ENCODE data around the gene C3orf49. TPM values are rescaled to one million over a fixed set of nuclear protein-coding genes. Genes with fewer than 3 reads are reported as not detected.

C3orf49 gene
- total and polyA plus RNA-seq, 2 of the 13 experiments (the other 11 are each of a cell fraction or from before 2014, with no cell fraction given) = not detected

DNA sequence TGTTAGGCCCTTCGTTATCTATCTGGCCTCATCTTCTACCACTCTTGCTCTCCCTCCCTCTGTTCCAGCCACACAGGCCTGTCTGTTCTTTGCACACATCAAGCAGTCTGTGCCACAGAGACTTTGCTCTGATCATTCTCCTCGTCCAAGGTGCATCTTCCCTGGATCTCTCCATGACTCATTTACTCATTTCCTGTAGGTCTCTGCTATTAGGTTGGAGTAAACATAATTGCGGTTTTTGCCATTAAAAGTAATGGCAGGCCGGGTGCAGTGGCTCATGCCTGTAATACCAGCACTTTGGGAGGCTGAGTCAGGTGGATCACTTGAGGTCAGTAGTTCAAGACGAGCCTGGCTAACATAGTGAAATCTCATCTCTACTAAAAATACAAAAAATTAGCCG is 9.5 kb upstream of the C3orf49 start (continued):
- no peak for TF ChIP-seq TCF7L2 (IDR thresholded peaks at IDR 0.05; ENCODE audit: low read depth, low read length)
- no peak for TF ChIP-seq PHF8 (CRISPR knock-in tag; IDR thresholded peaks at IDR 0.05)
- TF ChIP-seq, protein P1, sequence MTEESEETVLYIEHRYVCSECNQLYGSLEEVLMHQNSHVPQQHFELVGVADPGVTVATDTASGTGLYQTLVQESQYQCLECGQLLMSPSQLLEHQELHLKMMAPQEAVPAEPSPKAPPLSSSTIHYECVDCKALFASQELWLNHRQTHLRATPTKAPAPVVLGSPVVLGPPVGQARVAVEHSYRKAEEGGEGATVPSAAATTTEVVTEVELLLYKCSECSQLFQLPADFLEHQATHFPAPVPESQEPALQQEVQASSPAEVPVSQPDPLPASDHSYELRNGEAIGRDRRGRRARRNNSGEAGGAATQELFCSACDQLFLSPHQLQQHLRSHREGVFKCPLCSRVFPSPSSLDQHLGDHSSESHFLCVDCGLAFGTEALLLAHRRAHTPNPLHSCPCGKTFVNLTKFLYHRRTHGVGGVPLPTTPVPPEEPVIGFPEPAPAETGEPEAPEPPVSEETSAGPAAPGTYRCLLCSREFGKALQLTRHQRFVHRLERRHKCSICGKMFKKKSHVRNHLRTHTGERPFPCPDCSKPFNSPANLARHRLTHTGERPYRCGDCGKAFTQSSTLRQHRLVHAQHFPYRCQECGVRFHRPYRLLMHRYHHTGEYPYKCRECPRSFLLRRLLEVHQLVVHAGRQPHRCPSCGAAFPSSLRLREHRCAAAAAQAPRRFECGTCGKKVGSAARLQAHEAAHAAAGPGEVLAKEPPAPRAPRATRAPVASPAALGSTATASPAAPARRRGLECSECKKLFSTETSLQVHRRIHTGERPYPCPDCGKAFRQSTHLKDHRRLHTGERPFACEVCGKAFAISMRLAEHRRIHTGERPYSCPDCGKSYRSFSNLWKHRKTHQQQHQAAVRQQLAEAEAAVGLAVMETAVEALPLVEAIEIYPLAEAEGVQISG (CRISPR knock-in tag; IDR thresholded peaks at IDR 0.05) = no peak
- TF ChIP-seq, protein P2, sequence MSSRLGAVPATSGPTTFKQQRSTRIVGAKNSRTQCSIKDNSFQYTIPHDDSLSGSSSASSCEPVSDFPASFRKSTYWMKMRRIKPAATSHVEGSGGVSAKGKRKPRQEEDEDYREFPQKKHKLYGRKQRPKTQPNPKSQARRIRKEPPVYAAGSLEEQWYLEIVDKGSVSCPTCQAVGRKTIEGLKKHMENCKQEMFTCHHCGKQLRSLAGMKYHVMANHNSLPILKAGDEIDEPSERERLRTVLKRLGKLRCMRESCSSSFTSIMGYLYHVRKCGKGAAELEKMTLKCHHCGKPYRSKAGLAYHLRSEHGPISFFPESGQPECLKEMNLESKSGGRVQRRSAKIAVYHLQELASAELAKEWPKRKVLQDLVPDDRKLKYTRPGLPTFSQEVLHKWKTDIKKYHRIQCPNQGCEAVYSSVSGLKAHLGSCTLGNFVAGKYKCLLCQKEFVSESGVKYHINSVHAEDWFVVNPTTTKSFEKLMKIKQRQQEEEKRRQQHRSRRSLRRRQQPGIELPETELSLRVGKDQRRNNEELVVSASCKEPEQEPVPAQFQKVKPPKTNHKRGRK (CRISPR knock-in tag; IDR thresholded peaks at IDR 0.05) = no peak
- TF ChIP-seq ZNF331 (CRISPR knock-in tag; IDR thresholded peaks at IDR 0.05) = no peak; the same call in 1 of the 2 replicates
- TF ChIP-seq MAFF (IDR thresholded peaks at IDR 0.05; ENCODE audit: low read depth, low read length) = no peak
- no peak for TF ChIP-seq ARID2 (CRISPR knock-in tag; IDR thresholded peaks at IDR 0.05; ENCODE audit: borderline replicate concordance)
- TF ChIP-seq, protein P3, sequence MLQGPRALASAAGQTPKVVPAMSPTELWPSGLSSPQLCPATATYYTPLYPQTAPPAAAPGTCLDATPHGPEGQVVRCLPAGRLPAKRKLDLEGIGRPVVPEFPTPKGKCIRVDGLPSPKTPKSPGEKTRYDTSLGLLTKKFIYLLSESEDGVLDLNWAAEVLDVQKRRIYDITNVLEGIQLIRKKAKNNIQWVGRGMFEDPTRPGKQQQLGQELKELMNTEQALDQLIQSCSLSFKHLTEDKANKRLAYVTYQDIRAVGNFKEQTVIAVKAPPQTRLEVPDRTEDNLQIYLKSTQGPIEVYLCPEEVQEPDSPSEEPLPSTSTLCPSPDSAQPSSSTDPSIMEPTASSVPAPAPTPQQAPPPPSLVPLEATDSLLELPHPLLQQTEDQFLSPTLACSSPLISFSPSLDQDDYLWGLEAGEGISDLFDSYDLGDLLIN (CRISPR knock-in tag; IDR thresholded peaks at IDR 0.05; ENCODE audit: borderline replicate concordance) = no peak
- no peak for TF ChIP-seq WIZ (CRISPR knock-in tag; IDR thresholded peaks at IDR 0.05)
- no peak for TF ChIP-seq ZNF713 (CRISPR knock-in tag; IDR thresholded peaks at IDR 0.05)
- TF ChIP-seq, protein P4, sequence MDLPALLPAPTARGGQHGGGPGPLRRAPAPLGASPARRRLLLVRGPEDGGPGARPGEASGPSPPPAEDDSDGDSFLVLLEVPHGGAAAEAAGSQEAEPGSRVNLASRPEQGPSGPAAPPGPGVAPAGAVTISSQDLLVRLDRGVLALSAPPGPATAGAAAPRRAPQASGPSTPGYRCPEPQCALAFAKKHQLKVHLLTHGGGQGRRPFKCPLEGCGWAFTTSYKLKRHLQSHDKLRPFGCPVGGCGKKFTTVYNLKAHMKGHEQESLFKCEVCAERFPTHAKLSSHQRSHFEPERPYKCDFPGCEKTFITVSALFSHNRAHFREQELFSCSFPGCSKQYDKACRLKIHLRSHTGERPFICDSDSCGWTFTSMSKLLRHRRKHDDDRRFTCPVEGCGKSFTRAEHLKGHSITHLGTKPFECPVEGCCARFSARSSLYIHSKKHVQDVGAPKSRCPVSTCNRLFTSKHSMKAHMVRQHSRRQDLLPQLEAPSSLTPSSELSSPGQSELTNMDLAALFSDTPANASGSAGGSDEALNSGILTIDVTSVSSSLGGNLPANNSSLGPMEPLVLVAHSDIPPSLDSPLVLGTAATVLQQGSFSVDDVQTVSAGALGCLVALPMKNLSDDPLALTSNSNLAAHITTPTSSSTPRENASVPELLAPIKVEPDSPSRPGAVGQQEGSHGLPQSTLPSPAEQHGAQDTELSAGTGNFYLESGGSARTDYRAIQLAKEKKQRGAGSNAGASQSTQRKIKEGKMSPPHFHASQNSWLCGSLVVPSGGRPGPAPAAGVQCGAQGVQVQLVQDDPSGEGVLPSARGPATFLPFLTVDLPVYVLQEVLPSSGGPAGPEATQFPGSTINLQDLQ (CRISPR knock-in tag; IDR thresholded peaks at IDR 0.05) = no peak
- TF ChIP-seq JUND (CRISPR knock-in tag; IDR thresholded peaks at IDR 0.05) = peak; percentile 49; the same call in 1 of the 2 replicates
- TF ChIP-seq NFYC (CRISPR knock-in tag; IDR thresholded peaks at IDR 0.05) = no peak
- peak; percentile 77 for TF ChIP-seq ELF3 (CRISPR knock-in tag; IDR thresholded peaks at IDR 0.05)
- TF ChIP-seq MBD4 (IDR thresholded peaks at IDR 0.05; ENCODE audit: borderline replicate concordance, low read length) = no peak
- TF ChIP-seq, protein P5, sequence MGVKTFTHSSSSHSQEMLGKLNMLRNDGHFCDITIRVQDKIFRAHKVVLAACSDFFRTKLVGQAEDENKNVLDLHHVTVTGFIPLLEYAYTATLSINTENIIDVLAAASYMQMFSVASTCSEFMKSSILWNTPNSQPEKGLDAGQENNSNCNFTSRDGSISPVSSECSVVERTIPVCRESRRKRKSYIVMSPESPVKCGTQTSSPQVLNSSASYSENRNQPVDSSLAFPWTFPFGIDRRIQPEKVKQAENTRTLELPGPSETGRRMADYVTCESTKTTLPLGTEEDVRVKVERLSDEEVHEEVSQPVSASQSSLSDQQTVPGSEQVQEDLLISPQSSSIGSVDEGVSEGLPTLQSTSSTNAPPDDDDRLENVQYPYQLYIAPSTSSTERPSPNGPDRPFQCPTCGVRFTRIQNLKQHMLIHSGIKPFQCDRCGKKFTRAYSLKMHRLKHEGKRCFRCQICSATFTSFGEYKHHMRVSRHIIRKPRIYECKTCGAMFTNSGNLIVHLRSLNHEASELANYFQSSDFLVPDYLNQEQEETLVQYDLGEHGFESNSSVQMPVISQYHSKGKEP (CRISPR knock-in tag; IDR thresholded peaks at IDR 0.05) = no peak
- no peak; the same call in 1 of the 2 replicates for TF ChIP-seq FOXO1 (CRISPR knock-in tag; IDR thresholded peaks at IDR 0.05)
- TF ChIP-seq ZBTB1 (CRISPR knock-in tag; IDR thresholded peaks at IDR 0.05; ENCODE audit: borderline replicate concordance) = no peak
- no peak for TF ChIP-seq ZNF776 (CRISPR knock-in tag; IDR thresholded peaks at IDR 0.05)
- TF ChIP-seq ADNP (CRISPR knock-in tag; IDR thresholded peaks at IDR 0.05) = no peak
- TF ChIP-seq ZKSCAN1 (IDR thresholded peaks at IDR 0.05; ENCODE audit: low read length) = no peak
- no peak for TF ChIP-seq MIER3 (CRISPR knock-in tag; IDR thresholded peaks at IDR 0.05; ENCODE audit: borderline replicate concordance)
- no peak for TF ChIP-seq SRSF9 (IDR thresholded peaks at IDR 0.05; ENCODE audit: borderline replicate concordance, insufficient read depth, low read depth, low read length, poor library complexity, severe bottlenecking)

All from HepG2 (cell line).